ENCODE data around the gene ZFAND2B.
A peak's percentile ranks its signal among the peaks of the same experiment; 100 is the strongest.

ZFAND2B gene

DNA sequence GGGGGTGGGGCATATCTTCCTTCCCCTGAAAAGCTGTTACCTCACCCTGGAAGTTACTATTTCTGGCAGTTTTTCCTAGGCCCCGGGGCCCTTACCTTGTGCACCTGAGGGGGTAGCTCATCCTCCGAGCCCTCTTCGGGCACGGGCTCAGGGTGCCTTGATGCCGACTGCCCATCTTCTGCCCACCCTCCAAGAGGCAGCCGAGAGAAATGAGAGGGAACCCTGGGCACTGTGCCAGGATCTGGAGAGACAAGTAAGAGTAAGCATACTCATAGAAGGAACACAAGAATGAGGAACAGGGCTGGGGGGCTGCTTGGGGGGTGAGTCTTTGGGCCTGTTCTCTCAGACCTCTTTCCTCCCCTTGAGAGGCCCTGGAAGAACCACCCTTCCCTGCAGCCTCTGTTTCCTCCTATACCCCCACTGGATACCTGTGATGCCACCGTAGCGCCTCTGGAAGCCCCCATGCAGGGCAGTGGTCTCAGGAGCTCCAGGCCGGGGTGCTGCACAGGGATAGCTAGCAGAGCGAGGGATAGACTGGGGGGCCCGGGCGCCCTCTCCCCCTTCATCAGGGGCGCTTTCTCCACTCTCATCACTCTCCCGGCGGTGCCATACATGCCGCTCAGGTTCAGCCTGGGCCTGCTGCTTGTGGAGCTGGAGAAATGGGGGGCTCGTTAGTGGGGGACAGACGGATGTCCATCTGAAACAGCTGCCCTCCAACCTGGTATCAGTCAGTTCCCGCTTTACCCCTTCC, 14.2 kb downstream of the ZFAND2B start:
- no peak for DNase-seq (ENCODE audit: low read depth)

DNA sequence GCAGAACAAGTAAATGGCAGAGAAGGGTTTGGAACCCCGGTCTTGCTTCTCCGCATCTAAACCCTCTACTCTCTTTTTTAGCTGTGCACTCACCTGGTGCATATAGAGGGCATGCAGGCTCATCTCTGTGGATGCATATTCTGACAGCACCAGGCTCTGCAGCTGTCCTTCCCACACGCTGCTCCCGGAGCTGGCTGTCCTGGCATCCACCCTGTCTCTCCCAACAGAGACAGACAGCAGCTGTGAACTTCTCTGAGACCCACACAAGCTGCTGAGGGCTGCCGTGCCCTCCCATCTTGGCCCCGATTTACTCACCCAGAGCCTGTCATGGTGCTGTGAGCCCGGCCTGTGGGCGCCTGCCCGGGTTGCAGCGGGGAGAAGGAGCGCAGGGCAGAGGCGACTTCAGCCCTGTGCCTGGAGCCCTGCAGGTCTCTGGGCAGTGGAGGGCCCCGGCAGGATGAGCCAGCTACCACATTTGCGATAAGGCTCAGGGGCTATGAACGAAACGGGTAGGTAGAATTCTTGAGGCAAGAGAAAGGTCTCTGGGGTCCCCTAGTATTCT, 15.5 kb downstream of the ZFAND2B start:
- DNase-seq (ENCODE audit: low read depth), result no peak

DNA sequence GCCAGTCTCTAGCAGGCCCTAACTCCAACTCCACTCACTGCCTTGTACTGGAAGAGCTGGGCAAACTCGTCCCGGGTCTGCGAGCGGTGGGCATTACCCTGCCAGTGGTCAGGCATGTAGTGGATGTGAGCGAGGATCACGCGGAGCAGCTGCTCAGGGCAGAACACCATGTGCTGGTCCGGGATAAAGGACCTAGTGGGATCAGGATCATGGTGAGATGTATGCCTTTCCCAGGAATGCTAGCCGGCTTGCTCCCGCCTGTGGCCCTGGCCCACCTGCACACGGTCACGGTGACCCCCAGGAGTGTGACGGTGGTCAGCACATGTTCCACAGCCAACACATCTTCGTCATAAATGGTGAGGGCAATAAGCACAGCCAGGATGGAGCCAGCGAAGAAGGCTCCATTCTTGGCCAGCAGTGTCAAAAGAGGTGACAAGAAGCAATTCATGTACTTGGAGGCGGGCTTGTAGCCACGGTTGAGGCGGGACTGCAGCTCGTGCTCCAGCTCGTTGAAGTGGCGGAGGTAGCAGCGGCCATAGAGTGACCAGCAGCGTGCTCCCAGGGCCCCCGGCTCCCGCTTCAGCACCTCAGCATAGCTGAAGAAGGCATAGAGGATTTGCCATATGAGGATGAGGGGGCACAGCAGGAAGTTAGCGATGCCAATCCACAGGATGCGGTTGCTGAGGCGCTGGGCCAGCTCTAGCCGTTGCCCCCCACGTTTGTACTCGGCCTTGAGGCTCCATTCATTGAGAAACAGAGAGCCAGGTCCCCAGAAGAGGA, 17.4 kb downstream of the ZFAND2B start:
- DNase-seq (ENCODE audit: low read depth), result no peak

GRCh38 chr2:219225350-219225749, 18.8 kb downstream of the ZFAND2B start:
- no peak for DNase-seq (ENCODE audit: low read depth)

- DNase-seq (ENCODE audit: low read depth), result no peak
These were observed 21.7 kb downstream of the ZFAND2B start for GRCh38 chr2:219228041-219228910.

DNA sequence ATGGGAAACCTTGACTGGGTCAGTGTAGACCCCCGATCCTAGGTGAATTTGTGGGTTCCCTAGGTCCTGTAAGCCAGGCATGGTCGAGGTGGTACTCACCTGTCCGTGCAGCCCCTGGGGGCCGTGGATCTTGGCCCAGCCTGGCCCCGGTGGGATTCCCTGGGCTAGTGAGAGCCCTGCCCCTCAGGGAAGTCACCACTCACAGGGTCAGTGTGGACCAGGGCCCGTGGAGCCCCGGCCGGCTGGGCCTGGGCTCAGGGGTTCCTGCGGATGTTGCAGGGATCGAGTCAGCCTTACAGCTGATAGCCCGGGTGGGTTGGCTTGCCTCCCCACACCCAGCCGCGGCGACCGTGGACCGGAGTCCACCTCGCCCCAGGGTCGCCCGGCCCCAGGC, 22.3 kb downstream of the ZFAND2B start:
- no peak for DNase-seq (ENCODE audit: low read depth)

- DNase-seq (ENCODE audit: low read depth), result peak; percentile 98
These were observed 22.9 kb downstream of the ZFAND2B start, which contains the start of the genes ANKZF1 and ATG9A for GRCh38 chr2:219229305-219230058. Gene ANKZF1 (plus strand): TSS chr2:219229806. CDS start chr2:219230258, 452 bp downstream. Gene ATG9A (minus strand): TSS chr2:219229636. CDS start chr2:219228024, 1,612 bp downstream.

DNA sequence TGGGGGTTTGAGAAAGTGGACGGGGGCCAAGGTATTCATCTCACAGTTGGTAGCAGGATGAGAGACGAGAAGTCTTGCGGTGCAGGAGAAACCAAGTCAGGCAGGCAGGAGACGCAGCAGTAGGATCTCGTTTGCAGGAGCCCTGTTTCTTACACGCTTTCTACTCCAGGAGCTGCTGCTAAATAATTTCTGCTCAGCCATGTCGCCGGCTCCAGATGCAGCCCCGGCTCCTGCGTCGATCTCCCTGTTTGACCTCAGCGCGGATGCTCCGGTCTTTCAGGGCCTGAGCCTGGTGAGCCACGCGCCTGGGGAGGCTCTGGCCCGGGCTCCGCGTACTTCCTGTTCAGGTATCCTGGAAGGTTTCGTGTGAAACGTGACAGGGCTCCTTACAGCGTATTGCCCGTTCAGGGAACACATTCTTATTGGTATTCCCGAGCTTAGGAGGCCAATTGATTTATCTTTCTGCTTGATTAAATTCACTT, 23.5 kb downstream of the ZFAND2B start:
- DNase-seq (ENCODE audit: low read depth), result no peak

DNA sequence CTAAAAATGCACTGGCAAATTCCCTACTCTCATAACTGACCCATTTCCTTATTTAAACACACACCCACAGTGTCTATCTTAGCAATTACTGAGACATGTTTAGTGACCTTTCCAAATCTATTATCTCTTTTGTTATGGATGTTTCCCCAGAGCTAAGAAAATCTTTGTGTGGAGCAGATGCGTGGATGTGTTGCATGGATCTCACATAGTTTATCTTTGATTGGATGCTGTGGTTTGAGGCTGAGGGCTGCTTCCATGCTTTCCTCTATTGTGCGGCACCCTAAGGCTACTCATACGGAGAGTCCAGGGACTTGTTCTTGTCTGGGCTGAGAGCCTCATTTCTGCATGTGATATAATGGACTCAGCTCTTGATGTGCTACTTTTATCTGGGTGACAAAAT, 27.7 kb downstream of the ZFAND2B start:
- no peak for DNase-seq (ENCODE audit: low read depth)

- DNase-seq (ENCODE audit: low read depth), result no peak
These were observed 36.7 kb downstream of the ZFAND2B start for GRCh38 chr2:219243291-219243761.

DNA sequence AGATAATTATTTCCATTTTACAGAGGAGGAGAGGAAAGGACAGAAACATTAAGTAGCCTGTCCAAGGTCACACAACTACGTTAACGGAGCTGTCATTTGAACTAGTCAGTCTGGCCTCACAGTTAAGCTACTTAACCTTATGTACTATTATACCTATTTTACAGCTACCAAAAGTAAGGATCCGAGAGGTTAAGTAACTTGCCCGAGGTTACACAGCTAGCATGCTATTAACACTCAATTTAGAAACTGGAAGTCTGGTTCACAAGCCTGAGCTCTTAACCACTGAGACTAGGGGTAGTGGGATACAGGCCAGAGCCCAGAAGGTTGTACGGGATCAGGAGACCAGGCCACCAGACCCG, 38.2 kb downstream of the ZFAND2B start:
- no peak for DNase-seq (ENCODE audit: low read depth)

- DNase-seq (ENCODE audit: low read depth), result peak; percentile 73
These were observed 38.7 kb downstream of the ZFAND2B start, which contains the start of the genes GLB1L and STK16 for GRCh38 chr2:219245148-219245898. Gene GLB1L (minus strand): TSS chr2:219245444. CDS start chr2:219243573, 1,871 bp downstream. Gene STK16 (plus strand): TSS chr2:219245479. CDS start chr2:219246000, 521 bp downstream.

- no peak for DNase-seq (ENCODE audit: low read depth)
These were observed 39.3 kb downstream of the ZFAND2B start for GRCh38 chr2:219245899-219246230.

DNA sequence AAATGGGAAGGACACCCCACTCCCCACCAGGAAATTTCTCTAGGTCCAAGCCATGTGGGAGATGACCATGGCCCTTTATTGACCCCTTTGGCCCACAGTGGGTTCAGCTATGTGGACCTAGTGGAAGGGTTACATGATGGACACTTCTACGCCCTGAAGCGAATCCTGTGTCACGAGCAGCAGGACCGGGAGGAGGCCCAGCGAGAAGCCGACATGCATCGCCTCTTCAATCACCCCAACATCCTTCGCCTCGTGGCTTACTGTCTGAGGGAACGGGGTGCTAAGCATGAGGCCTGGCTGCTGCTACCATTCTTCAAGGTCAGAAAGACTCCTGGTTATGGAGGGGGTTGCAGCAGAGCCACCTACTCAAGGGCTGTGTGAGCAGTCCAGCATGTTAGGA, 40.0 kb downstream of the ZFAND2B start:
- DNase-seq (ENCODE audit: low read depth), result no peak

DNA sequence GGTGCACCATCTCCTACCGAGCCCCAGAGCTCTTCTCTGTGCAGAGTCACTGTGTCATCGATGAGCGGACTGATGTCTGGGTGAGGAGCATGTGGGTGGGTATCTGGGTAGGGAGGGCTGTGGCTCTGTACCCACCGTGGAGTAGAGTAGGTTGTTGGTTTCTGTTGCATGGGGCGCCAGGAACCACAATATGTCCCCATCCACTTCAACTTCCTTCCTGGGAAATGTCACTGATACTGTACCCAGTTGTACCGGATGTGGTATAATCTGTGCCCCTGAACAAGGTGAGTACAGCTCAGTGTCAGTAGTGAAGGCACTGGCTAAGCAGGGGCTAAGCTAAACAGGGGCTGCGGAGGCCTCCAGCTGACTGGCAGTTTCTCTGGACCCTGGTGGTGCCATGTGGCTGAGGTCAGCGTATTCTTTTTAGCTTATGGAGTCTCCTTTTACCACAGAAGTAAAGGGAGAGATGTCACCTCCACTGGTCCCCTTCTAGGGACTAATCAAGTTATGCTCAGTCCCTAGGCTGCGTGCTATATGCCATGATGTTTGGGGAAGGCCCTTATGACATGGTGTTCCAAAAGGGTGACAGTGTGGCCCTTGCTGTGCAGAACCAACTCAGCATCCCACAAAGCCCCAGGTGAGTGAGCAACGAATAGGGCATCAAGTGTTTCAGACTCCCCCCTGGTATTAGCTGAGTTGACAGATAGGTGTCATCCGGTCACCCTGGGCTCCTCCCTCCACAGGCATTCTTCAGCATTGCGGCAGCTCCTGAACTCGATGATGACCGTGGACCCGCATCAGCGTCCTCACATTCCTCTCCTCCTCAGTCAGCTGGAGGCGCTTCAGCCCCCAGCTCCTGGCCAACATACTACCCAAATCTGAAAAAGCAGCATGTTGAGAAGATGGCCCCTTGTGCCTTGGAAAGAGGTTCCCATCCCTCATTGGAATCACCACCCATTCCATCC, 41.4 kb downstream of the ZFAND2B start:
- DNase-seq (ENCODE audit: low read depth), result peak; percentile 45

DNA sequence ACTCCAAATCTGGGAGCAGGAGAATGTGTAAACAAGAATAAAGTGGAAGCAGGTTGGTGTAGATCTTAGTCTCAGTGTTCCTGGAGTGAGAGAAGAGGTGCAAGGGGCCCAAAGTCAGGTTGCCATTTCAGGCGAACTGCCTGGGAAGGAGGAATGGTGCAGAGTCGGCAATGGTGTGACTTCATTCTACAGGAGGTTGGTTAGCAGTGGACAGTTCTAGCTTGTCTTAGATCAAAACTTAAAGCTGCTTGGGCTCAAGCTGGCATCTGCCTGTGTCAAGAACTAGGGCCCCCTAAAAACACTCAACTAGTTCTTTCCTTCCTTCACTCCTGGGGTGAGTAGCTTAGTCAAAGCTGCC, 42.2 kb downstream of the ZFAND2B start:
- DNase-seq (ENCODE audit: low read depth), result no peak

GRCh38 chr2:219249203-219249980, 42.8 kb downstream of the ZFAND2B start:
- peak; percentile 35 for DNase-seq (ENCODE audit: low read depth)

Measured in T follicular helper cell (primary cell).